KOPT-K1 (cell line): ENCODE measurements around the gene GRM4.

ENCODE experiments used
- H3K27ac ChIP-seq: fragments of 200-600 bp; sonication (generic); 2 replicates; pipeline ENCODE4 v1.5.1; 2016; ENCODE audit warnings: antibody characterized with exemption, mild to moderate bottlenecking, low read depth, low read length; ENCODE audit not compliant: poor library complexity, severe bottlenecking
- H3K36me3 ChIP-seq: fragments of 200-600 bp; sonication (generic); 2 replicates; pipeline ENCODE4 v1.5.1; 2017; ENCODE audit warnings: antibody characterized with exemption, mild to moderate bottlenecking, low read length, moderate library complexity; ENCODE audit not compliant: insufficient read depth
- H3K9me3 ChIP-seq: fragments of 200-600 bp; sonication (generic); 2 replicates; pipeline ENCODE4 v1.5.1; 2017; ENCODE audit warnings: antibody characterized with exemption, low read length, mild to moderate bottlenecking; ENCODE audit not compliant: insufficient read depth, poor library complexity, severe bottlenecking

The GRM4 gene

GRCh38 chr6:34074064-34074742 is 71.7 kb downstream of the GRM4 start:
- Histone ChIP-seq H3K27ac (no peak overlapping the region), H3K9me3 (peaks cover 15% of the 10 kb centered on the region), H3K36me3 (no peaks in the 10 kb centered on the region)

GRCh38 chr6:34073540-34073939 is 72.3 kb downstream of the GRM4 start:
- Histone ChIP-seq H3K27ac (no peak overlapping the region), H3K9me3 (peaks cover 15% of the 10 kb centered on the region), H3K36me3 (no peaks in the 10 kb centered on the region)

GRCh38 chr6:34072727-34073126 is 73.2 kb downstream of the GRM4 start:
- Histone ChIP-seq H3K27ac (no peak overlapping the region), H3K36me3 (no peaks in the 10 kb centered on the region), H3K9me3 (peaks cover 15% of the 10 kb centered on the region)

DNA sequence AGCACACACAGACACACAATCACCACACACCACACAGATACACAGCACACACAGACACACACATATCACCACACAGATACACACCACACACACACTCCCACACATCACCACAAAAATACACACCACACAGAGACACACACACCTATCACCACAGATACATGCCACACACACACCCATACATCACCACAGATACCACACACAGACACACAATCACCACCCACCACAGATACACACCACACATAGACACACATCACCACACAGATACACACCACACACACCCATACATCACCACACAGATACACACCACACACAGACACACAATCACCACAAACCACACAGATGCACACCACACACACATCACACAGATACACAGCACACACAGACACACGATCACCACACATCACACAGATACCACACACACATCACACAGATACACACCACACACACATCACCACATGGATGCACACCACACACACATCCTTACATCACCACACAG is 74.0 kb downstream of the GRM4 start:
- H3K27ac ChIP-seq, result no peak overlapping the region
- H3K36me3 ChIP-seq, result no peaks in the 10 kb centered on the region
- peaks cover 15% of the 10 kb centered on the region for H3K9me3 ChIP-seq

- Histone ChIP-seq H3K9me3 (peaks cover 15% of the 10 kb centered on the region), H3K36me3 (no peaks in the 10 kb centered on the region), H3K27ac (no peak overlapping the region)
Observed at GRCh38 chr6:34071136-34071883, 74.6 kb downstream of the GRM4 start.

DNA sequence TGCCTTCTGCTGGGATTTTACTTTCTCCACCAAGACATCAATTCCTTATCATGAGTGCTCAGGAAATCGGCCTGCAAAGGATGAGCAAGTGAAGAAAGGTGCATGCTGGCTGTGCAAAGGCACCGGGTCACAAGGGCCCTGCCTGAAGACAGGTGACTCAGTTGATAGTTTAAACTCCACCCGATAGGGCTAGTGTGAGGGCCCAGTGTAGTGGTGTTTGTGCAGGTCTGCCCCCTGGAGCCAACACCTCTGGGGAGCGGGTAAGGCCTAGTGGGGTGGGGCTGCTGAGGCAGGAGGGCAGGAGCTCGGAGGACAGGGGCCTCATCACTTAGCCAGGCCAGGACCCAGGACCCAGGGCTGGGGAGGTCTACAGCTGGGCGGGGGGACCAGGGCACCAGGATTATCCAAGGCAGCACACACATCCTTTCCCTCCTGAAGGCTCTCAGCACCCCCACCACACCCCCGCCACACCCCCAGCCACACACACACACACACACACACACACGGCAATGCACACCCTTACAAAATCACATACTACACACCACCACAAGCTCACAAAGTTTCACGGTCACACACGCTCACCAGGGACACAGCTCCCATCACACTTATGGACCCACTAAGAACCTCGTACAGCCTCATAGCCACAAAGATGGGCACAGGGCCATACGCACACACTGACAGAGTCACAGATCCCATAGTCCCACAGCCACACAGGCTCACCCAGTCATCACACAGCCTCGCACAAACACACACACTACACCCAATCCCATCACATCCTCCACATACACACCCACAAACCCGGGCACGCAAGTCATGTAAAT is 75.4 kb downstream of the GRM4 start:
- no peak overlapping the region for H3K27ac ChIP-seq
- no peaks in the 10 kb centered on the region for H3K36me3 ChIP-seq
- H3K9me3 ChIP-seq, result peaks cover 15% of the 10 kb centered on the region

- no peak overlapping the region for H3K27ac ChIP-seq
- H3K9me3 ChIP-seq, result peaks cover 15% of the 10 kb centered on the region
- H3K36me3 ChIP-seq, result no peaks in the 10 kb centered on the region
Observed at GRCh38 chr6:34068462-34069044, 77.3 kb downstream of the GRM4 start.

DNA sequence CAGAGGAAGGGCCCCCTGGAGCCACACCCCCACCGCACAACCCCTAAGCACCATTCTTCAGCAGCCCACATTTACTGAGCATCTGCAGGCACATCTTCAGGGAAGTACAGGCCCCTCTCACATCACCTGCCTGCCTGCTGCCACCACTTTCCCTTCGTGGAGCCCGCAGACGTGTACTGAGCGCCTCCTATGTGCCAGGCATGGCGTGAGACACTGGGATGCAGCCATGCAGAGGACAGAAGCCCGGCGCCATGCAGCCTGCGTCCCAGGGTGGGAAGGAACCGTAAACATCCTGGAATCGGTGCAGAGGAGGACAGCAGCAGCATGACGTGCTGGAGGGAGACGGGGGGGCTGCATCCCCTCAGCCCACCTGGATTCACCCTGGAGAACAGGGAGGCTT is 78.1 kb downstream of the GRM4 start:
- H3K27ac ChIP-seq, result no peak overlapping the region
- no peaks in the 10 kb centered on the region for H3K36me3 ChIP-seq
- peaks cover 14% of the 10 kb centered on the region for H3K9me3 ChIP-seq

- Histone ChIP-seq H3K9me3 (peaks cover 7% of the 10 kb centered on the region), H3K36me3 (no peaks in the 10 kb centered on the region), H3K27ac (no peak overlapping the region)
Observed at GRCh38 chr6:34066772-34067770, 78.8 kb downstream of the GRM4 start.

DNA sequence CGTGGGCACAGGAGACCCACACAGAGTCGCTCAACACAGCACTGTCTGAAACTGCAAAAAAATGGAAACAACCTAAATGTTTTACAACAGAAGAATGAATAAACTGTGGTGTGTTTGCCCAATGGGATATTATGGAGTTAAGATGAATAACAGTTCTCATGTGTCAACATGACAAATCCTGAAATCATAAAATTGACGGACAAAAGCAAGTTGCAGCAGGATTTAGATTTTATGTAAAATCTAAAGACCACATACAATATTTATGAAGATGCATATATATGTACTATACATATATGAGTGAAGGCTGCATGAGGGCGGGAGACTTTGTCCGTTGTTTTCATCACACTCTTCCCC is 79.7 kb downstream of the GRM4 start:
- Histone ChIP-seq H3K27ac (no peak overlapping the region), H3K9me3 (no peaks in the 10 kb centered on the region), H3K36me3 (no peaks in the 10 kb centered on the region)

DNA sequence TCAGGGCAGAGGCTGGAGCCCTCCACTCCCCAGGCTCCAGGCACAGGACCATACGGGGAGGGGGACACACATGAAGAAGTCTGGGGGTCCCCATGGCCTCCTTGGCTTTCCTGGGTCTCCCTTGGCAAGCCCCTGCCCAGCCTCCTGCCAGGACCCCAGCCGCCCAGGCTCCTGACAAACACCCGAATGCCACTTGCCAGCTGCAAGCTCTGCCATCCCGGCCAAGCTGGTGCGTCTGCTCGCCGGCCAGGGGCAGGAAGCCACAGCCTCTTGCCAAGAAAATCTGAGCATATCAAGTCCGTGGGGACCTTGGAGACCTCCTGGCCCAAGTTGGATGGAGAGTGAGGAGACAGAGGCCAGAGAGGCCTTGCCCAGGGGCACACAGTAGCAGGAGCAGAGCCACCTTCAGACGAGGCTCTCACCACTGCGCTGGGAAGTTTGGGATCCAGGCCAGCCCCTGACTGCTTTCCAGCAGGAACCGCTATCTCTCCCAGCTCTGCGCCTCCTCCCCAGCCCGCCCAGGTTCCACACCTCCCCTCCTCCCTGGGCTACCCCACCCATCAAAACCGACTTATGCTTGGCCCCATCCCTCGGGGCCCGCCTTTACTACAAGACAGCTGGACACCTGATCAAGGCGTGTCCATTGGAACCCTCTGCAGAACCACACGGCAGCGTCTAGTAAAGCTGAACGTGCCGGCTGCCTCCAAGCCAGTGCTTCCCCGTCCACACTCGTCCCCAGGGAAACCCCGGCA is 80.2 kb downstream of the GRM4 start:
- no peak overlapping the region for H3K27ac ChIP-seq
- H3K9me3 ChIP-seq, result no peaks in the 10 kb centered on the region
- no peaks in the 10 kb centered on the region for H3K36me3 ChIP-seq

DNA sequence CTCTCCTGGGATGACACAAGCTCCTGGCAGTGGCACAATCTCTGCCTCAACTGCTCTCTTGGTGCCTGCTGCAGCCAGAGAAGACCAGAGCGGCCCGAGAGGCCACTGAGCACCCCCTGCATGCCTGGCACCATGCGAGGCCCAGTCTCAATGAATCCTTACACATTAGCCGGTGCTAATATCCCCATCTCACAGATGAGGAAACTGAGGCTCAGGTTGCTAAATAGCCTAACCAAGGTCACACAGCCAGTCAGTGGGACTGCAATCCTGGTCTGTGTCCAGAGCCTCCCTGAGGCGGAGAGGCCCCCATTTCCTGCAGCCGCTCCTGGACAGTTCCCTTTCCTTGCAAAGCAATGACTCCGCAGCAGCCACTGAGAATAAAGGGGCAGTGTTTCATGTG is 81.2 kb downstream of the GRM4 start:
- no peak overlapping the region for H3K27ac ChIP-seq
- H3K9me3 ChIP-seq, result no peaks in the 10 kb centered on the region
- no peaks in the 10 kb centered on the region for H3K36me3 ChIP-seq

DNA sequence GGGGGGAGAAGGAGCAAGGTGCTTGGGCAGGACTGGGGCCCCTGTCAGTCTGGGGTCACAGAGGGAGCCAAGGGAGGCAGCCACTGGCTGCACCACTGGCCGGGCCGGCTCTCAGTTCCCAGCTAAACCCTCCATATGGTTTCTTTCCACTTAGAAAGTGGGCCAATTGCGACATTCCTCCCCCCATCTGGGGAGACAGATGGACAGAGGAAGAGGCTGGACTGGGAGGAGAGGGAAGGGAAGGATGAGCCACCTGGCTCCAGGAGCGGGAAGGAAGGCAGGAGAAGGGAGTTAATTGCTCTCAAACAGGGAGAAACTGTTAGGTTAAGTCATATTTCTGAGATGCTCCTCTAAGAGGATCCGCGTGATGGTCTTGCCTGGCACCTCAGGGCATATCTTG is 82.2 kb downstream of the GRM4 start:
- Histone ChIP-seq H3K9me3 (no peaks in the 10 kb centered on the region), H3K36me3 (no peaks in the 10 kb centered on the region), H3K27ac (no peak overlapping the region)
